NK-92 (cell line): Measurements from ENCODE around the gene RPS28.
"Not testable (repeated sequence)": the region's sequence is repeated elsewhere in the genome, so short reads cannot be mapped to it uniquely, and the experiment has no call there.

ENCODE experiments used
- DNase-seq: peaks from one replicate; lab custom pipeline; 2025; ENCODE audit not compliant: unreplicated experiment; lab: John Stamatoyannopoulos, UW

The RPS28 gene

GRCh38 chr19:8321067-8321985, at the start of gene RPS28, which contains the start of gene NDUFA7:
RPS28 (plus strand) TSS chr19:8321496; CDS start chr19:8321531, 35 bp downstream.
NDUFA7 (minus strand) TSS chr19:8321375; CDS start chr19:8321358, 17 bp downstream.
- peak; percentile 83 for DNase-seq

GRCh38 chr19:8276508-8276907, 44.8 kb upstream of the RPS28 start:
- DNase-seq = not testable (repeated sequence)

GRCh38 chr19:8291337-8291736, 30.0 kb upstream of the RPS28 start:
- not testable (repeated sequence) for DNase-seq

- no peak for DNase-seq
These were observed 19.0 kb upstream of the RPS28 start for GRCh38 chr19:8302357-8302691.

GRCh38 chr19:8302734-8303133, 18.6 kb upstream of the RPS28 start:
- DNase-seq = no peak

- no peak for DNase-seq
These were observed 16.3 kb upstream of the RPS28 start for GRCh38 chr19:8304841-8305621.

- DNase-seq = no peak
These were observed 15.5 kb upstream of the RPS28 start for GRCh38 chr19:8305798-8306197.

GRCh38 chr19:8306235-8307054, 14.9 kb upstream of the RPS28 start:
- DNase-seq = no peak

GRCh38 chr19:8307400-8307964, 13.8 kb upstream of the RPS28 start:
- DNase-seq = no peak

- peak; percentile 12 for DNase-seq
These were observed 13.1 kb upstream of the RPS28 start, which contains the start of gene CD320 for GRCh38 chr19:8307965-8308866. CD320 (minus strand) TSS chr19:8308358; CDS start chr19:8308290, 68 bp downstream.

GRCh38 chr19:8308891-8309291, 12.4 kb upstream of the RPS28 start:
- no peak for DNase-seq

GRCh38 chr19:8310342-8311055, 10.8 kb upstream of the RPS28 start:
- no peak for DNase-seq

GRCh38 chr19:8311461-8312260, 9.6 kb upstream of the RPS28 start:
- no peak for DNase-seq

- DNase-seq = not testable (repeated sequence)
These were observed 6.2 kb upstream of the RPS28 start for GRCh38 chr19:8314981-8315640.

GRCh38 chr19:8316351-8317125, 4.8 kb upstream of the RPS28 start:
- DNase-seq = no peak

- not testable (repeated sequence) for DNase-seq
These were observed 2.5 kb upstream of the RPS28 start for GRCh38 chr19:8318835-8319234.
